NCI-H2227 (cell line): ENCODE measurements around the gene SDCCAG8.
A peak's percentile ranks its signal among the peaks of the same experiment; 100 is the strongest.
"Not testable (repeated sequence)": the region's sequence is repeated elsewhere in the genome, so short reads cannot be mapped to it uniquely, and the experiment has no call there.

Source experiments
- DNase-seq: peaks from one replicate; lab custom pipeline; 2025; ENCODE audit not compliant: unreplicated experiment; lab: John Stamatoyannopoulos, UW

The SDCCAG8 gene

GRCh38 chr1:243255791-243256512 lies at the start of gene SDCCAG8:
Gene SDCCAG8 (plus strand): TSS chr1:243256041. CDS start chr1:243256174, 133 bp downstream.
- DNase-seq, result peak; percentile 99

GRCh38 chr1:243211984-243212383 lies 43.9 kb upstream of the SDCCAG8 start:
- DNase-seq, result not testable (repeated sequence)

- DNase-seq, result no peak
Measured at GRCh38 chr1:243213045-243213787, 42.6 kb upstream of the SDCCAG8 start.

GRCh38 chr1:243215276-243215875 lies 40.5 kb upstream of the SDCCAG8 start:
- not testable (repeated sequence) for DNase-seq

GRCh38 chr1:243216741-243217140 lies 39.1 kb upstream of the SDCCAG8 start:
- no peak for DNase-seq

GRCh38 chr1:243217349-243217748 lies 38.5 kb upstream of the SDCCAG8 start:
- DNase-seq, result no peak

GRCh38 chr1:243218059-243218458 lies 37.8 kb upstream of the SDCCAG8 start:
- no peak for DNase-seq

- no peak for DNase-seq
Measured at GRCh38 chr1:243227622-243228021, 28.2 kb upstream of the SDCCAG8 start.

- DNase-seq, result no peak
Measured at GRCh38 chr1:243229526-243229925, 26.3 kb upstream of the SDCCAG8 start.

- peak; percentile 18 for DNase-seq
Measured at GRCh38 chr1:243230914-243231313, 24.9 kb upstream of the SDCCAG8 start.

GRCh38 chr1:243233908-243234307 lies 21.9 kb upstream of the SDCCAG8 start:
- no peak for DNase-seq

- DNase-seq, result no peak
Measured at GRCh38 chr1:243234978-243235647, 20.7 kb upstream of the SDCCAG8 start.

GRCh38 chr1:243236604-243237252 lies 19.1 kb upstream of the SDCCAG8 start:
- no peak for DNase-seq

- DNase-seq, result no peak
Measured at GRCh38 chr1:243244432-243244841, 11.4 kb upstream of the SDCCAG8 start.

- no peak for DNase-seq
Measured at GRCh38 chr1:243246916-243247315, 8.9 kb upstream of the SDCCAG8 start.

- DNase-seq, result no peak
Measured at GRCh38 chr1:243247901-243248300, 7.9 kb upstream of the SDCCAG8 start.

GRCh38 chr1:243249214-243249613 lies 6.6 kb upstream of the SDCCAG8 start:
- no peak for DNase-seq

- DNase-seq, result no peak
Measured at GRCh38 chr1:243250102-243250501, 5.7 kb upstream of the SDCCAG8 start.

- no peak for DNase-seq
Measured at GRCh38 chr1:243251539-243251938, 4.3 kb upstream of the SDCCAG8 start.

GRCh38 chr1:243253211-243253925 lies 2.5 kb upstream of the SDCCAG8 start:
- no peak for DNase-seq
